ENCODE measurements around the gene VPS33B. TPM values are rescaled to one million over a fixed set of nuclear protein-coding genes. Genes with fewer than 3 reads are reported as not detected.

The VPS33B gene
- total RNA-seq, 4 donors from 2014 or later = 3.3 to 7.7 (median 4.3) TPM

- no peak for TF ChIP-seq CTCF (IDR thresholded peaks at IDR 0.05 in 4 of 5, conservative IDR thresholded peaks at IDR 0.05 in 1 of 5)
- no peak for TF ChIP-seq POLR2A (IDR thresholded peaks at IDR 0.05)
- Histone ChIP-seq H3K4me1 (no peaks in the 10 kb centered on the region), H3K4me3 (no peak overlapping the region), H3K27me3 (no peaks in the 10 kb centered on the region), H3K27ac (no peak overlapping the region), H3K36me3 (no peaks in the 10 kb centered on the region), H3K9me3 (no peaks in the 10 kb centered on the region)
- DNase-seq (no peak), ATAC-seq (no peak)
- in situ Hi-C loops (cut with MboI; ENCODE audit: low sequenced_read_pairs in 4 of 4) (no loop called here), intact Hi-C loops (cut with DNase I; ENCODE audit: low total_unique reads) (no loop called here)
Measured at GRCh38 chr15:90979582-90979981, 42.8 kb downstream of the VPS33B start.

GRCh38 chr15:90974216-90974615 lies 48.2 kb downstream of the VPS33B start:
- Histone ChIP-seq H3K4me1 (no peaks in the 10 kb centered on the region), H3K27me3 (no peaks in the 10 kb centered on the region), H3K27ac (no peak overlapping the region), H3K4me3 (no peak overlapping the region), H3K9me3 (no peaks in the 10 kb centered on the region), H3K36me3 (no peaks in the 10 kb centered on the region)
- in situ Hi-C loops (cut with MboI; ENCODE audit: low sequenced_read_pairs in 4 of 4) = loop anchor here in 2 of 4 donors (25.0 kb wide), 1 partner anchor 288 kb away; no protein-coding TSS in a partner anchor
- ATAC-seq (no peak), DNase-seq (no peak)
- intact Hi-C loops (cut with DNase I; ENCODE audit: low total_unique reads) = no loop called here
- TF ChIP-seq POLR2A (IDR thresholded peaks at IDR 0.05) (no peak), CTCF (IDR thresholded peaks at IDR 0.05 in 4 of 5, conservative IDR thresholded peaks at IDR 0.05 in 1 of 5) (no peak)

- no peak overlapping the region for H3K4me3 ChIP-seq
- in situ Hi-C loops (cut with MboI; ENCODE audit: low sequenced_read_pairs in 4 of 4) = loop anchor here in 2 of 4 donors (25.0 kb wide), 1 partner anchor 290 kb away; no protein-coding TSS in a partner anchor
Measured at GRCh38 chr15:90972133-90972532, 50.3 kb downstream of the VPS33B start.

GRCh38 chr15:90970274-90970673 lies 52.1 kb downstream of the VPS33B start:
- H3K4me3 ChIP-seq = no peak overlapping the region
- TF ChIP-seq POLR2A (IDR thresholded peaks at IDR 0.05) = no peak
- no peak for TF ChIP-seq CTCF (IDR thresholded peaks at IDR 0.05 in 4 of 5, conservative IDR thresholded peaks at IDR 0.05 in 1 of 5)
- DNase-seq = no peak
- no peak overlapping the region for H3K27ac ChIP-seq
- no peaks in the 10 kb centered on the region for H3K4me1 ChIP-seq
- H3K9me3 ChIP-seq = no peaks in the 10 kb centered on the region
- H3K27me3 ChIP-seq = no peaks in the 10 kb centered on the region
- in situ Hi-C loops (cut with MboI; ENCODE audit: low sequenced_read_pairs in 4 of 4) (loop anchor here in 2 of 4 donors (25.0 kb wide), 1 partner anchor 292 kb away; no protein-coding TSS in a partner anchor), intact Hi-C loops (cut with DNase I; ENCODE audit: low total_unique reads) (no loop called here)
- no peaks in the 10 kb centered on the region for H3K36me3 ChIP-seq
- ATAC-seq = no peak

More at GRCh38 chr15:90972133-90972532, 50.3 kb downstream of the VPS33B start:
- Histone ChIP-seq H3K4me1 (no peaks in the 10 kb centered on the region), H3K9me3 (no peaks in the 10 kb centered on the region), H3K36me3 (no peaks in the 10 kb centered on the region), H3K27me3 (no peaks in the 10 kb centered on the region), H3K27ac (no peak overlapping the region)
- intact Hi-C loops (cut with DNase I; ENCODE audit: low total_unique reads) = no loop called here
- TF ChIP-seq POLR2A (IDR thresholded peaks at IDR 0.05) = no peak
- no peak for TF ChIP-seq CTCF (IDR thresholded peaks at IDR 0.05 in 4 of 5, conservative IDR thresholded peaks at IDR 0.05 in 1 of 5)
- DNase-seq = no peak
- no peak for ATAC-seq

- no peak for DNase-seq
- no peaks in the 10 kb centered on the region for H3K9me3 ChIP-seq
- in situ Hi-C loops (cut with MboI; ENCODE audit: low sequenced_read_pairs in 4 of 4) = loop anchor here in 3 of 4 donors (5.0 to 25.0 kb wide), 2 partner anchors 49 to 294 kb away; no protein-coding TSS in a partner anchor
- no peak overlapping the region for H3K4me3 ChIP-seq
- no peak overlapping the region for H3K27ac ChIP-seq
- H3K4me1 ChIP-seq = no peaks in the 10 kb centered on the region
- H3K27me3 ChIP-seq = no peaks in the 10 kb centered on the region
- TF ChIP-seq POLR2A (IDR thresholded peaks at IDR 0.05) (no peak), CTCF (IDR thresholded peaks at IDR 0.05 in 4 of 5, conservative IDR thresholded peaks at IDR 0.05 in 1 of 5) (no peak)
- ATAC-seq = no peak
- peaks cover 0 to 7% of the 10 kb centered on the region in 2 donors for H3K36me3 ChIP-seq
- intact Hi-C loops (cut with DNase I; ENCODE audit: low total_unique reads) = no loop called here
Measured at GRCh38 chr15:90968434-90968833, 54.0 kb downstream of the VPS33B start.
